ENCODE results near the gene CRMP1. TPM values are rescaled to one million over a fixed set of nuclear protein-coding genes. Genes with fewer than 3 reads are reported as not detected.

The CRMP1 gene
- total and polyA plus RNA-seq, 2 donors (not counting 3 experiments of a cell fraction or from before 2014, with no cell fraction given) = 0.06 TPM; not detected in 1

DNA sequence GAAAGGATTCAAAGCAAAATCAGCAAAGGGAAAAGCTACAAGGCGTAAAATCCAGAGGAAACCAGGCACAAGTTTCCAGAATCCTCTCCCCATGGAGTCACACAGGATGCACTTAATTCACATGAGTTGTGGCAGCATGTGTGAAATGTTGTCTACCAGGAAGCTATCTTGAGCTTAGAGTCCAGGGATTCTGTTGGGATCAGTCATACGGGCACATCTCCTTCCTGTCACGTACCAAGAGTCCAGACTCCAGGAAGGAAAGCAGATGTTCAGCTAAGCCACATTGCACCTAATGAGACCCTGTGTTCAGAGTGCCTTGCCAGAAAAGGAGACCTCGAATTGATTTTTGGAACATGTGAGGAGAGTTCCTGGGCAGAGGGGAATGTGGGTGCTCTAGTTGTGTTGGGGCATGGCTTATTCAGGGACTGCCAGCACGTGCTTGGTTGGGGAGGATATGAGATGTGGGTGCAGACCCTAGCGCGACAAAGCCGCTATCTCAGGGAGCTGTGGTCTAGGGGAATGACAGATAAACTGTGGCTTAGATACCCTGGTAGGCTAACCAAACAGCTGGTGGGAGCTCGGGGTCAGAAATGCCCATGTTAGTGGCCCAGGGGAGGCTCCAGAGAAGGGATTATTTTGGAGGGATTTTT lies 111.9 kb downstream of the CRMP1 start:
- Histone ChIP-seq H3K4me2 (ENCODE audit: insufficient read depth, low read length) (no peak overlapping the region), H3K27me3 (ENCODE audit: control insufficient read depth in 2 of 2, insufficient read depth in 2 of 2, low read length in 2 of 2) (no peaks in the 10 kb centered on the region), H4K20me1 (replicated peaks; ENCODE audit: control insufficient read depth, extremely low read depth, insufficient read depth, low read length) (no peaks in the 10 kb centered on the region), H3K4me1 (ENCODE audit: control insufficient read depth, extremely low read depth, insufficient read depth, low read length) (peaks cover 3% of the 10 kb centered on the region), H3K9me3 (replicated peaks; ENCODE audit: control insufficient read depth, insufficient read depth, low read length) (no peaks in the 10 kb centered on the region), H3K9ac (replicated peaks; ENCODE audit: extremely low read depth, insufficient read depth, low read length) (no peak overlapping the region), H3K9me1 (replicated peaks; ENCODE audit: control insufficient read depth, extremely low read depth, insufficient read depth, low read length) (no peaks in the 10 kb centered on the region), H3K36me3 (ENCODE audit: control insufficient read depth in 2 of 2, extremely low read depth in 1 of 2, insufficient read depth in 2 of 2, low read length in 2 of 2) (peaks cover 0 to 16% of the 10 kb centered on the region in 2 experiments), H3K79me2 (ENCODE audit: control insufficient read depth, insufficient read depth, low read length) (no peaks in the 10 kb centered on the region), H3K4me3 (replicated peaks in 1 of 3; ENCODE audit: insufficient read depth in 1 of 3, low read depth in 1 of 3, low read length in 3 of 3) (no peak overlapping the region), H3K27ac (ENCODE audit: insufficient read depth, low read depth, low read length) (no peak overlapping the region), H2AFZ (ENCODE audit: low read depth, low read length) (no peak overlapping the region)
- dilution Hi-C loops (cut with MboI; ENCODE audit: extremely low pct_ligation_motif_present, low sequenced_read_pairs) (no loop called here), intact Hi-C loops (cut with micrococcal nuclease) (no loop called here)
- TF ChIP-seq FOS (IDR thresholded peaks at IDR 0.05; ENCODE audit: borderline replicate concordance, insufficient read depth, low read length) = no peak
- TF ChIP-seq, protein P1, sequence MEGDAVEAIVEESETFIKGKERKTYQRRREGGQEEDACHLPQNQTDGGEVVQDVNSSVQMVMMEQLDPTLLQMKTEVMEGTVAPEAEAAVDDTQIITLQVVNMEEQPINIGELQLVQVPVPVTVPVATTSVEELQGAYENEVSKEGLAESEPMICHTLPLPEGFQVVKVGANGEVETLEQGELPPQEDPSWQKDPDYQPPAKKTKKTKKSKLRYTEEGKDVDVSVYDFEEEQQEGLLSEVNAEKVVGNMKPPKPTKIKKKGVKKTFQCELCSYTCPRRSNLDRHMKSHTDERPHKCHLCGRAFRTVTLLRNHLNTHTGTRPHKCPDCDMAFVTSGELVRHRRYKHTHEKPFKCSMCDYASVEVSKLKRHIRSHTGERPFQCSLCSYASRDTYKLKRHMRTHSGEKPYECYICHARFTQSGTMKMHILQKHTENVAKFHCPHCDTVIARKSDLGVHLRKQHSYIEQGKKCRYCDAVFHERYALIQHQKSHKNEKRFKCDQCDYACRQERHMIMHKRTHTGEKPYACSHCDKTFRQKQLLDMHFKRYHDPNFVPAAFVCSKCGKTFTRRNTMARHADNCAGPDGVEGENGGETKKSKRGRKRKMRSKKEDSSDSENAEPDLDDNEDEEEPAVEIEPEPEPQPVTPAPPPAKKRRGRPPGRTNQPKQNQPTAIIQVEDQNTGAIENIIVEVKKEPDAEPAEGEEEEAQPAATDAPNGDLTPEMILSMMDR (IDR thresholded peaks at IDR 0.05; ENCODE audit: extremely low read depth in 1 of 2, insufficient read depth in 1 of 2, low read depth in 1 of 2, low read length in 2 of 2) = no peak
- TF ChIP-seq GATA2 (IDR thresholded peaks at IDR 0.05; ENCODE audit: insufficient read depth, insufficient read length, low read depth, low read length) = no peak
- DNase-seq (ENCODE audit: low read depth, low spot score) = no peak
- no TSS peak for BruUV-seq (replicated peaks)
- ChIA-PET CTCF (interaction anchor here (0.9 to 2.1 kb wide), 4 partner anchors 10 to 730 kb away, joined by 3 to 6 read pairs (median 4); no protein-coding TSS in a partner anchor), POLR2A (no interaction called here)
- peak; percentile 47 for FAIRE-seq

DNA sequence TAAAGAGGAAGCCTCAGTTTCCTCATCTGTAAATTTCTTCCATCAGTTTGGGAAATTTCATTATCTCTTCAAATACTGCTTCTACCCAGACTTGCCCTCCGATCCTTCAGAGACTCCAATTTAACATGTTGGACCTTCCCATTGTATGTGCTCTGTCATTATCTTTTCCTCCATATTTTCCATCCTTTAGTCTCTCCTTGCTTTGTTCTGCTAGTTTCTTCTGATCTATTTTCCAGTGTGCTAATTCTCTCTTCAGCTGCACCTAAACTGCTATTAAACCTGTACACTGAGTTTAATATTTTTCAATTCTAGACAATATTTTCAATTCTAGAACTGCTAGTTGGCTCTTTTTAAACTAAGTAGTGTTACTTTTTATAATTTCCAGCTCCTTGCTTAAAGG lies 116.4 kb downstream of the CRMP1 start:
- no peak for FAIRE-seq
- no peaks in the 10 kb centered on the region for H3K9me1 ChIP-seq (replicated peaks; ENCODE audit: control insufficient read depth, extremely low read depth, insufficient read depth, low read length)
- no peaks in the 10 kb centered on the region for H3K9me3 ChIP-seq (replicated peaks; ENCODE audit: control insufficient read depth, insufficient read depth, low read length)
- CTCF ChIA-PET = no interaction called here
- no peak overlapping the region for H3K4me2 ChIP-seq (ENCODE audit: insufficient read depth, low read length)
- H3K27ac ChIP-seq (ENCODE audit: insufficient read depth, low read depth, low read length) = no peak overlapping the region
- H3K36me3 ChIP-seq (ENCODE audit: control insufficient read depth in 2 of 2, extremely low read depth in 1 of 2, insufficient read depth in 2 of 2, low read length in 2 of 2) = no peaks in the 10 kb centered on the region
- no peak overlapping the region for H3K4me3 ChIP-seq (replicated peaks in 1 of 3; ENCODE audit: insufficient read depth in 1 of 3, low read depth in 1 of 3, low read length in 3 of 3)
- H4K20me1 ChIP-seq (replicated peaks; ENCODE audit: control insufficient read depth, extremely low read depth, insufficient read depth, low read length) = no peaks in the 10 kb centered on the region
- no TSS peak for BruUV-seq (replicated peaks)
- intact Hi-C loops (cut with micrococcal nuclease) = no loop called here
- dilution Hi-C loops (cut with MboI; ENCODE audit: extremely low pct_ligation_motif_present, low sequenced_read_pairs) = no loop called here
- peaks cover 3% of the 10 kb centered on the region for H3K4me1 ChIP-seq (ENCODE audit: control insufficient read depth, extremely low read depth, insufficient read depth, low read length)
- no peak for DNase-seq (ENCODE audit: low read depth, low spot score)
- H3K79me2 ChIP-seq (ENCODE audit: control insufficient read depth, insufficient read depth, low read length) = no peaks in the 10 kb centered on the region
- TF ChIP-seq GATA2 (IDR thresholded peaks at IDR 0.05; ENCODE audit: insufficient read depth, insufficient read length, low read depth, low read length) (no peak), FOS (IDR thresholded peaks at IDR 0.05; ENCODE audit: borderline replicate concordance, insufficient read depth, low read length) (no peak), POLR2A (IDR thresholded peaks at IDR 0.05; ENCODE audit: low read depth, low read length) (no peak), EZH2 (IDR thresholded peaks at IDR 0.05; ENCODE audit: borderline replicate concordance, low read depth, low read length, severe bottlenecking) (no peak), MYC (IDR thresholded peaks at IDR 0.05; ENCODE audit: low read depth, low read length) (no peak), JUN (IDR thresholded peaks at IDR 0.05; ENCODE audit: borderline replicate concordance, insufficient read depth, insufficient read length, low read depth) (no peak), POLR2AphosphoS5 (IDR thresholded peaks at IDR 0.05; ENCODE audit: insufficient read depth, low read depth, low read length) (no peak)
- TF ChIP-seq, protein P2, sequence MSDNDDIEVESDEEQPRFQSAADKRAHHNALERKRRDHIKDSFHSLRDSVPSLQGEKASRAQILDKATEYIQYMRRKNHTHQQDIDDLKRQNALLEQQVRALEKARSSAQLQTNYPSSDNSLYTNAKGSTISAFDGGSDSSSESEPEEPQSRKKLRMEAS (IDR thresholded peaks at IDR 0.05; ENCODE audit: insufficient read depth, insufficient read length) = no peak
- TF ChIP-seq, protein P1 (IDR thresholded peaks at IDR 0.05; ENCODE audit: extremely low read depth in 1 of 2, insufficient read depth in 1 of 2, low read depth in 1 of 2, low read length in 2 of 2) = no peak
- no peaks in the 10 kb centered on the region for H3K27me3 ChIP-seq (ENCODE audit: control insufficient read depth in 2 of 2, insufficient read depth in 2 of 2, low read length in 2 of 2)
- POLR2A ChIA-PET = no interaction called here
- no peak overlapping the region for H2AFZ ChIP-seq (ENCODE audit: low read depth, low read length)
- no peak overlapping the region for H3K9ac ChIP-seq (replicated peaks; ENCODE audit: extremely low read depth, insufficient read depth, low read length)
